Measurements from ENCODE around the gene FUT6.
"Not testable (repeated sequence)": the region's sequence is repeated elsewhere in the genome, so short reads cannot be mapped to it uniquely, and the experiment has no call there.

Gene FUT6

DNA sequence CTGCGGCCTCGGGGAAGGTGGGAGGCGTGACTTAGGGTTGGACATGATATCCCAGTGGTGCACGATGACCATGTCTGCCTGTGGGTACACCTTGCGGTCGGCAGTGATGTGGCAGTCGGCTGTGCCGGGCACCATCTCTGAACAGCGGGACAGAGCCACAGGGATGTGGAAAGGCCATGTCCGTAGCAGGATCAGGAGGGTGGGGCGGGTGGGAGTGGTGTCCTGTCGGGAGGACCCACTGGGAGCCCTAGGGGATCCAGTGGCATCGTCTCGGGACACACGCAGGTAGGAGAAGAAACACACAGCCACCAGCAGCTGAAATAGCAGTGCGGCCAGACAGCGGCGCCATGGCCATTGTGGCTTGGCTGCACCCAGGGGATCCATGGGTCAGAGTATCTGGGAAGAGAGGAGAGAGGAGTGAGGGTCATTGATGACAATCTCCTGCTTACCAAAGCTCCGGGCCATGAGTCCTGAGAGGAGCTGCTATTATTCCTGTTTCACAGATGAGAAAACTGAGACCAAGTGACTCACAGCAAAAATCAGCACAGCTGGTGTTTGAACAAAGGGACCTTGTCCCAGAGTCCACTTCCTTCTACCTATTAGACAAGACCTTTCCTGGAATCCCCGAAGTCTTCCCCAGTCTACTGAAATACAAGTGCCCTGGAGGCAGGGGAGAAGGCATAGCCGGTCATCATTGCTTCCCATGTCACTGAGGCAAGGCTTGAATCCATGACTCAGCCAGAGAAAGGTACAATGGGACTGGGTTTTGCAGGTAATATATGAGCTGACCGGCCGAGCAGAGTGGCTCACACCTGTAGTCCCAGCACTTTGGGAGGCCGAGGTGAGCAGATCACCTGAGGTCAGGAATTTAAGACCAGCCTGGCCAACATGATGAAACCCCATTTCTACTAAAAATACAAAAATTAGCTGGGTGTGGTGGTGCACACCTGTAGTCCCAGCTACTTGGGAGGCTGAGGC, 5.2 kb upstream of the FUT6 start:
- no peak for TF ChIP-seq POLR2A (IDR thresholded peaks at IDR 0.05; ENCODE audit: low read depth, low read length)
- no peak for FAIRE-seq
- no peak for DNase-seq (ENCODE audit: insufficient read length, low spot score)

DNA sequence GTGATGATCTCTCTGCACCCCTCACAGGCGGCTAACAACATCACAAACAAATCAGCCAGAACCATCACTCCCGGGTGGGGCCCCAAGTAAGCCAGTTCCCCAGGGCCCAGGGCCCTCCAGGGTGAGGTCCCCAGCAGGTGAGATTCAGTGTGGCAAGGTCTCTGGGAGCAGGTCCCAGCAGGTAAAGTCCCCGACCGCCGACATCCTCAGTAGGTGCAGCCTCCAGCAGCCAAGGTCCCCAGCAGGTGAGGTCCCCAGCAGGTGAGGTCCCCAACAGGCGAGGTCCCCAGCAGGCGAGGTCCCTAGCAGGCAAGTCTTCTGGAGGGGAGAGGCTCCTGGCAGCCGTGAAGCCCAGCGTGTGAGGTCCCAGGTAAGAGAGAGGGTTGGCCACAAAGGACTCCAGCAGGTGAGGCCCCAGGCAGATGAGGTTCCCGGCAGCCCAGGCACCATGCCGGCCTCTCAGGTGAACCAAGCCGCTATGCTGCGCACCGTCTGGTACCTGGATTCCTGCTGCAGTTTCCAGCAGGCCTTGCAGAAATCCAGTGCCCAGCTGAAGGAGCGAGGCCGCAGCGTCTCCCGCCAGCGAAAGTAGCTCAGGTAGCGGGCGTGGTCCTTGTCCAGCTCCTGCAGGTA, 3.9 kb upstream of the FUT6 start:
- DNase-seq (ENCODE audit: insufficient read length, low spot score) (no peak), FAIRE-seq (no peak)
- no peak for TF ChIP-seq POLR2A (IDR thresholded peaks at IDR 0.05; ENCODE audit: low read depth, low read length)

DNA sequence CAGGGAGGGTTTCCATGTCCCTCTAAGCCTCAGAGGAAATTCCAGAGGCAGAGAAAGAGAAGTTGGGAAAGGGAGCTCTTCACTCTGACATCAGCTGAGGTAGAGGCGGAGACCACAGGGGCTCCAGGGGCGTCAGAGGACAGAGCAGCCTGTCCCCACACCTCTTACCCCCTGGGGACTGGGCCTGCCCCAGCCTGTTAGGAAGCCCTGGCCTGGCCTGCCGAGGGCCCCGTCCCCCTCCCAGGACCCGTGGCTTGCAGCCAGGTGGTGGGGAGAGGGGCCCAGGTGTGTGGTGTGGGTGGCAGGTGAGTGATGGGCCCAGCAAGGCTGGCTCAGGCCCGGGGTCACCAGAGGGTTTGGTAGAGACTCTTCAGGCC, 2.2 kb upstream of the FUT6 start:
- FAIRE-seq: not testable (repeated sequence)

DNA sequence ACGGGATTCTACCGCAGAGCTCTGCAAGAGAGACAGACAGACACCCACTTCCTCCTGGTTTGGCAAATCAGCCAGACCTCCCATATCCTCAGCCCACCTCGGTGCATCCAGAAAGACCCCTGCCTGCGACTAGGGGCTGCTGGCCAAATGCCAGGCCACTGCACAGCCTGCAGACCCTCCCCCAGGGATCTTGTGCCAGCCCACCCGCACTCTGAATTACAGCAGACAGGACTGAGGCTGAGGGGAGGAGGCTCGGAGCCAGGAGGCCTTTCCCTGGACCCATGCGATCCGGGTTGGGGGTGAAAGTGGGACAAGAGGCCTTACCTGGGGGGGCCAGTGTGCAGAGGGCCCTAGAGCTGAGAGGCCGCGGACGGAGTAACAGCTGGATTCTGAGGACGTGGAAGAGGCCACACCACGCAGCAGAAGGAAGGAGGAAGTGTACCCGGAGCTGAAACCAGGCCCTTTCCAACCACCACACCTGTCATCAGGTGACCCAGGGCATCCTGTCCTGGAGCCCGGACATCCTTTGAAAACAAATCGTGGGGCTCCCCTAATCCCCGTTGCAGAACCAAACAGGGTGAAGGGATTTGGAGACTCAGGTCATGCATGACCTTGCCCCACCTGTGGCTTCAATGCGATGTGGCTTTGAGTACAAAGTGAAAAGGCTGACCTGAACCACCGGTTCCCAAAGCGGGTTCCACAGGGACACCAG, 993 bp downstream of the FUT6 start:
- DNase-seq (ENCODE audit: insufficient read length, low spot score) (no peak), FAIRE-seq (no peak)
- TF ChIP-seq POLR2A (IDR thresholded peaks at IDR 0.05; ENCODE audit: low read depth, low read length): no peak

More for the DNA sequence above, 2.2 kb upstream of the FUT6 start:
- DNase-seq (ENCODE audit: insufficient read length, low spot score): not testable (repeated sequence)

DNA sequence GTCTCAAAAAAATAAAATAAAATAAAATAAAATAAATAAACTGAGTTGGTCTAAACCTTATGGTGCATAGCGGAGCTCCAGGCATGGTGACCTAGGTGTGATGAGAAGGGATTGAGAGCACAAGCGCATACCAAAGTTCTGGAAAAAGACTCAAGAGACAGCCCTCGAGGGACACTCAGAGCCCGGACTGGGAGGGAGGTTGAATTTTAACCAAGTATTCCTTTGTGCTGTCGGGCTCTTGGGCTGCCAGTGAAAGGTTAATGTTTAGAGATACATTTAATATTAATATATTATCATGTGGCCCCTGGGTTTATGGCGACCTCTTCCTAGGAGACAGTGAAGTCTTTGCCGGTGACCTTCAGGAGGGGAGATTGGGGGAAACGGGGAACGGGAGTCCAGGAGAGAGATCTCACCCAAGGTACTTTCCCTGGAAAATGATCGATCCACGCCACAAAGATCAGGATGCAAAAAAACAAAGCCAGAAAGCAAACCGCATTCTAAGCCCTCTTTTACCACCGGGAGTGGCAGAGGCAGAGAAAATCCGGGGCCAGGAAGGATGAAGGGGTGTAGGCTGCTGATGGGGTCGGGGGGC, 1.6 kb downstream of the FUT6 start:
- FAIRE-seq (no peak), DNase-seq (ENCODE audit: insufficient read length, low spot score) (no peak)
- TF ChIP-seq POLR2A (IDR thresholded peaks at IDR 0.05; ENCODE audit: low read depth, low read length): no peak

DNA sequence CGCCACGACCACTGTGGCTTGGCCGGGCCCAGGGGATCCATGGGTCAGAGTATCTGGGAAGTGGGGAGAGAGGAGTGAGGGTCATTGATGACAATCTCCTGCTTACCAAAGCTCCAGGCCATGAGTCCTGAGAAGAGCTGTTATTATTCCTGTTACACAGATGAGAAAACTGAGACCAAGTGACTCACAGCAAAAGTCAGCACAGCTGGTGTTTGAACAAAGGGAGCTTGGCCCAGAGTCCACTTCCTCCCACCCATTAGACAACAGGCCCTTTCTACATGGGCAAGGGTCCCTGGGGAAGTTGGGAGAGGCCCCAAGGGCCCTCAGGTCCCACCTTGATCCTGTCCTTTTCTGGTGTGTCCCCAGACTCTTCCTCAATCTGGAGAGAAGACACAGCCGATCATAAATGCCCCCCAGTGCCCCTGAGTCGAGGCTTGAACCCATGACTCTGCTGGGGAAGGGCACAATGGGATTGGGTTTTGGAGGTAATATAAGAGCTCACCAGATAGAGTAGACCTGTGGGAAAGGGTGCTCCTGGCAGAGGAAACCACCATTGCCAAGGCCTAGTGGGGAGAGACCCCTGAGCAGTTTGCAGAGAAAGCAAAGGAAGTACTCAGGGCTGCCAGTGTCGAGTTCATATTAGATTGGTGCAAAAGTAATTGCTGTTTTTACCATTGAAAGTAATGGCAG, 6.8 kb downstream of the FUT6 start:
- no peak for TF ChIP-seq POLR2A (IDR thresholded peaks at IDR 0.05; ENCODE audit: low read depth, low read length)
- no peak for FAIRE-seq
- DNase-seq (ENCODE audit: insufficient read length, low spot score): no peak

DNA sequence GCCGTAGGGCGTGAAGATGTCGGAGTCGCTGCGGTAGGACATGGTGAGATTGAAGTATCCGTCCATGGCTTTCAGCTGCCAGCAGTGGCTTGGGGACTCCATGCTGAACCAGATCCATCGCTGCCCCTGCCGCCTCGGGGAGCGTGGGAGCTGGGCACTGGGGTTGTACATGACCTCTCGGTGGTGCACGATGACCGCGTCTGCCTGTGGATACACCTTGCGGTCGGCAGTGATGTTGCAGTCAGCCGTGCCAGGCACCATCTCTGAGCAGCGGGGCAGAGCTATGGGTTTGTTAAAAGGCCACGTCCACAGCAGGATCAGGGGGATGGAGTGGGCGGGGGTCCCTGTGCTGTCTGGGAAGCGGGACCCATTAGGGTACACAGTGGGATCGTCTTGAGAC, 7.4 kb downstream of the FUT6 start:
- FAIRE-seq (no peak), DNase-seq (ENCODE audit: insufficient read length, low spot score) (no peak)
- TF ChIP-seq POLR2A (IDR thresholded peaks at IDR 0.05; ENCODE audit: low read depth, low read length): no peak

DNA sequence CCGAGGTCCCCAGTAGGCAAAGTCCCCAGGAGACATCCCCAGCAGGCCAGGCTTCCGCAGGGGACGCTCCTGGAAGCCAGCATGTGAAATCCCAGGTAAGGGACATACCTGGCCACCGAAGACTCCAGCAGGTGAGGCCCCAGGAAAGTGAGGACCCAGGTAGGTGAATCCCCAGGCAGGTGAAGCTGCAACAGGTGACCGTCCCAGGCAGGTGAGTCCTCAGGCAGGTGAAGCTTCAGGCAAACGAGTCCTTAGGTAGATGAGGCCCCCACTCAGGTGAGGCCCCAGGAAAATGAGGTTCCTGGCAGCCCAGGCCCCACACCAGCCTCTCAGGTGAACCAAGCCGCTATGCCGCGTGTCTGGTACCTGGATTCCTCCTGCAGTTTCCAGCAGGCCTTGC, 8.3 kb downstream of the FUT6 start:
- no peak for FAIRE-seq
- TF ChIP-seq POLR2A (IDR thresholded peaks at IDR 0.05; ENCODE audit: low read depth, low read length): no peak
- no peak for DNase-seq (ENCODE audit: insufficient read length, low spot score)

DNA sequence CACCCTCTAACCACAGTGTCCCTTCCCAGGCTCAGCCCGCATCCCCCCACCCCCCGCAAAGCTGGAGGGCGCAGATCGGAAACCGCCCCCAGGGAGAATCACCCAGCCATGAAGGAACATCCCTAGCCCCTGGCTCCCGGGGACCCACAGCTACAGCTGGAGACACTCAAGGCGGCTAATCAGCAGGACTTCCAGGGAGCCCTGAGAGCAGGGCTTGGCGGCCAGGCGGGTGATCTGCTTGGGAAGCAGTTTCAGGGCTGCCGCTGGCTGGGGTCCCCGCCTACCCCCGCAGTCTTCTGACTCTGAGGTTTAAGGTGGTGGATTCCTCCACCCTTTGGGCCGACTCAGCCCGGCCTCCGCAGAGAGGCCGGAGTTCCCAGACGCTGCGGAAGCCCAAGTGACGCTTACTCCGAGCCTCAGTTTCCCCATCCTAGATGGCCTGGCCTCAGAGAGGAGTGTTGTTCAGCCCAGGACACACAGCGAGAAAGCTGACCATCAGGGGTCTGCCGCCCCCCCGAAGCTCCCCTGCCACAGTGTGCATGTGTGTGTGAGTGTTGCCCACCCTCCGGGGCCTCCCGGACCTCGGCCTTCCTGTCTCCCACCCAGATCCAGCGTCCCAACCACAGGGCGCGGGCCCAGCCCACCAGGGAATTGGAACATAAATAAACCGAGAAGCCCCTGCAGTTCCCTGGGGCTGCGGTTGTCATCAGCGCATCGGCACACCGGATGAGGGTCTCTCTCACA, 9.8 kb downstream of the FUT6 start:
- TF ChIP-seq POLR2A (IDR thresholded peaks at IDR 0.05; ENCODE audit: low read depth, low read length): no peak
- DNase-seq (ENCODE audit: insufficient read length, low spot score) (no peak), FAIRE-seq (no peak)

DNA sequence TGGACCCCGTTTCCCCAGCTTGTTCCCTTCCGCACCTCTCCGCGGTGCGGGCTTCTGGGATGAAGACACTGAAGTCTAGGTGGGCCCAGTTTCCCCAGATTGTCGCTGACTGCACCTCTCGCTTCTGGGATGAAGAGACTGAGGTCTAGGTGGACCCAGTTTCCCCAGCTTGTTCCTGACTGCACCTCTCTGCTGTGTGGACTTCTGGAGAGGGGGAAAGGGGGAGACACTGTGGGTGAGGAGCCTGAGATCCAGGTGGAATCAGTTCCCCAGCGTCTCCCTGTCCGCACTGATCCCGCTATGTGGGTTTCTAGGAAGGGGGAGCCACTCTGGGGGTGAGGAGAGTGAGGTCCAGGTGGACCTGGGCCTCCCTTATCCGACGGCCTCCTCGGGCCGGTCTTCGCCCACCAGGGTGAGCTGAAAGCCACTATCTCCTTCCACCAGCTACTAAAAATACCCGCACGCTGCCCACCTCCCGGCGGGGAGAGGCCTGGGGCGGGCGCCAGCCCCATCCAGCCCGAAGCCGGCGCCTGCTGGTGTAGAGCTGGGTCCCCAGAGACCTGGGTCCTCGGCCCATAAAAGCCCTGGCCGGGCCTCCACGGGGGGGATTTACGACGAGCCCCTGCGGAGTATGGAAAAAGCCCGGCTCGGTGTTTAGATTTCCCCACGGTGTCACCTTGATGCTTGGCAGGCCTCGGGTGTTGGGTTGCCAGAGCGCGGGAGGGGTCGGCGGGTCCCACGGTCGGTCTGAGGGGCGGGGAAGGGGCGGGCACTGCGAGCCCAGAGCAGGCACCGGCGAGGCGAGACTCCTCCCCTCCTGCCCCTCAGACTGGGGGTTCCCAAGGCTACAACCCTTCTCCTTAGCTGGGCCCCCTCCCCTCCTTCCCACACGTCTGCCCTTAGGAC, 10.6 kb downstream of the FUT6 start:
- DNase-seq (ENCODE audit: insufficient read length, low spot score) (no peak), FAIRE-seq (no peak)
- TF ChIP-seq POLR2A (IDR thresholded peaks at IDR 0.05; ENCODE audit: low read depth, low read length): no peak

DNA sequence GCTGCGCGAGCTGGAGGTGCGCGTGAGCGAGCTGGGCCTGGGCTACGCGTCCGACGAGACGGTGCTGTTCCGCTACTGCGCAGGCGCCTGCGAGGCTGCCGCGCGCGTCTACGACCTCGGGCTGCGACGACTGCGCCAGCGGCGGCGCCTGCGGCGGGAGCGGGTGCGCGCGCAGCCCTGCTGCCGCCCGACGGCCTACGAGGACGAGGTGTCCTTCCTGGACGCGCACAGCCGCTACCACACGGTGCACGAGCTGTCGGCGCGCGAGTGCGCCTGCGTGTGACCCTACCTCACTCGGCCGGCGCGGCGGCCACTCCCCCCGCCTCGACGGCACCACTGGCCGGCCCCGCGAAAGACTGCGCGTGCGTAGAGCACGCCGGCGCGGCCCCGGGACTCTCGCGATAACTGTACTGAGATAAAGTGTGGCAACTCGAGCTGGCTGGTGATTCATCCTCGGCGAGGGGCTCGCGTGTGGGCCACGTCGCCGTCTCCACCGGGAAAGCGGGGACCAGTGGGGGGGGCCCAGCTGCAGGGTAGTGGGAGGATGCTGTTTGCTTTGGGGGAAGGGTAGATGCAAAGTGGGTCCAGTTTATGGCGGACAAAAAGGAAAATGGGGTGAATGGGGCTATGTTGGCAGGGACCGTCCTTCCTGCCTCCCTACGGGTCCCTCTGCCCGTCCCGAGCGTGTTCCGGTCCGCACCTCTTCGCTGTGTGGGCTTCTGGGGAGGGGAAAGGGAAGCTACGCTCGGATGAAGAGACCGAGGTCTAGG, 11.4 kb downstream of the FUT6 start:
- FAIRE-seq (no peak), DNase-seq (ENCODE audit: insufficient read length, low spot score) (peak; percentile 68)
- TF ChIP-seq POLR2A (IDR thresholded peaks at IDR 0.05; ENCODE audit: low read depth, low read length): peak; percentile 61; the same call in 1 of the 2 replicates
